H1 (cell line): Measurements from ENCODE around the gene ASTN2. TPM values are rescaled to one million over a fixed set of nuclear protein-coding genes. Genes with fewer than 3 reads are reported as not detected.

Experiments used
- CTCF ChIA-PET: fragments of 300-600 bp; sonication (Branson Sonifier 250); formaldehyde crosslinking; loops from one replicate; lab custom pipeline; 2021; ENCODE audit not compliant: partially characterized antibody; lab: Charles Lee
- POLR2A ChIA-PET: fragments of 300-600 bp; sonication (Branson Sonifier 250); formaldehyde crosslinking; loops from one replicate; lab custom pipeline; 2021; ENCODE audit warnings: inconsistent platforms; ENCODE audit not compliant: partially characterized antibody; lab: Charles Lee
- DNase-seq, 2 experiments: peaks; one replicate each; pipeline versions ENCODE4 v3.0.0 to v3.0.0-alpha.2; 2010 to 2022; ENCODE audit warnings: low spot score in 2 of 2, low read depth in 1 of 2, mixed read lengths in 1 of 2
- FAIRE-seq: peaks from 2 replicates; lab custom pipeline; 2011; peaks lifted over from hg19 to GRCh38; lab: Jason Lieb, UNC
- H2AFZ ChIP-seq: 2 replicates; pipeline ENCODE4 v1.8.1; 2012; ENCODE audit warnings: low read length, inconsistent platforms
- H2AK5ac ChIP-seq: 2 replicates; pipeline ENCODE4 v1.6.1; 2013; ENCODE audit warnings: low read depth, low read length
- H2BK120ac ChIP-seq: replicated peaks from 2 replicates; pipeline ENCODE3; 2013; ENCODE audit warnings: low read depth, low read length, inconsistent platforms
- H2BK12ac ChIP-seq: 2 replicates; pipeline ENCODE4 v1.6.1; 2013; ENCODE audit warnings: low read depth, low read length
- H2BK15ac ChIP-seq: 2 replicates; pipeline ENCODE4 v1.6.1; 2013; ENCODE audit warnings: low read length
- H2BK20ac ChIP-seq: 2 replicates; pipeline ENCODE4 v1.6.1; 2013; ENCODE audit warnings: low read length
- H2BK5ac ChIP-seq: 2 replicates; pipeline ENCODE4 v1.6.1; 2013; ENCODE audit warnings: low read depth, low read length
- H3K14ac ChIP-seq: 2 replicates; pipeline ENCODE4 v1.6.1; 2013; ENCODE audit warnings: inconsistent platforms; ENCODE audit not compliant: insufficient read length
- H3K18ac ChIP-seq: 2 replicates; pipeline ENCODE4 v1.6.1; 2013; ENCODE audit warnings: low read length; ENCODE audit errors: extremely low read depth
- H3K23ac ChIP-seq: 2 replicates; pipeline ENCODE4 v1.6.1; 2013; ENCODE audit warnings: inconsistent platforms; ENCODE audit not compliant: insufficient read length
- H3K23me2 ChIP-seq: 2 replicates; pipeline ENCODE4 v1.6.1; 2013; ENCODE audit warnings: low read depth, low read length
- H3K27ac ChIP-seq: 2 replicates; pipeline ENCODE4 v1.6.1; 2011; ENCODE audit warnings: low read depth, low read length, inconsistent platforms
- H3K27me3 ChIP-seq, 4 experiments: replicated peaks in 1 of 4; 1 replicate in 1 of 4; 2 replicates in 3 of 4; pipeline versions ENCODE4 v1.6.1 to v1.8.1; 2011 to 2013; ENCODE audit warnings: low read length in 3 of 4, mild to moderate bottlenecking in 3 of 4, inconsistent platforms in 2 of 4, mixed read lengths in 2 of 4, moderate library complexity in 1 of 4; ENCODE audit not compliant: control insufficient read depth in 3 of 4, insufficient read depth in 3 of 4; ENCODE audit errors: extremely low read depth in 1 of 4
- H3K36me3 ChIP-seq, 4 experiments: 2 replicates each; pipeline versions ENCODE4 v1.6.1 to v1.8.1; 2011 to 2013; ENCODE audit warnings: mild to moderate bottlenecking in 4 of 4, low read length in 3 of 4, moderate library complexity in 2 of 4, control low read depth in 1 of 4, inconsistent platforms in 1 of 4; ENCODE audit not compliant: insufficient read depth in 4 of 4, control insufficient read depth in 2 of 4
- H3K4ac ChIP-seq: replicated peaks from 2 replicates; pipeline ENCODE3; 2013; ENCODE audit warnings: low read length, low read depth, mixed read lengths, inconsistent platforms; ENCODE audit not compliant: insufficient read length
- H3K4me1 ChIP-seq, 4 experiments: replicated peaks in 1 of 4; 1 replicate in 1 of 4; 2 replicates in 3 of 4; pipeline versions ENCODE4 v1.6.1 to v1.8.1; 2011 to 2013; ENCODE audit warnings: low read length in 3 of 4, inconsistent platforms in 2 of 4, mixed read lengths in 1 of 4; ENCODE audit not compliant: insufficient read depth in 4 of 4, control insufficient read depth in 3 of 4
- H3K4me2 ChIP-seq, 2 experiments: 2 replicates each; pipeline versions ENCODE4 v1.6.1 to v1.8.1; 2011 to 2013; ENCODE audit warnings: low read depth in 2 of 2, low read length in 2 of 2, control low read depth in 1 of 2, inconsistent platforms in 1 of 2, mild to moderate bottlenecking in 1 of 2; ENCODE audit not compliant: insufficient read depth in 1 of 2
- H3K4me3 ChIP-seq, 4 experiments: fragments of 200-600, 300-600 bp in 1 of 4; sonication (generic), shearing (Covaris generic), sonication (Bioruptor Twin) in 1 of 4; 2 replicates each; pipeline versions ENCODE4 v1.5.1 to v1.8.1; 2011 to 2016; ENCODE audit warnings: low read length in 4 of 4, low read depth in 3 of 4, control low read depth in 2 of 4, inconsistent platforms in 2 of 4, mild to moderate bottlenecking in 2 of 4, mixed read lengths in 1 of 4, moderate library complexity in 1 of 4; ENCODE audit not compliant: insufficient read depth in 2 of 4; ENCODE audit errors: extremely low read depth in 1 of 4
- H3K56ac ChIP-seq: replicated peaks from 2 replicates; pipeline ENCODE3; 2013; ENCODE audit warnings: low read depth, mild to moderate bottlenecking, mixed read lengths, low read length, inconsistent platforms; ENCODE audit not compliant: insufficient read length
- H3K79me1 ChIP-seq: 2 replicates; pipeline ENCODE4 v1.6.1; 2013; ENCODE audit warnings: low read depth, low read length, control low read depth
- H3K79me2 ChIP-seq, 2 experiments: 2 replicates each; pipeline versions ENCODE4 v1.6.1 to v1.8.1; 2012 to 2013; ENCODE audit warnings: low read length in 2 of 2, mild to moderate bottlenecking in 2 of 2, inconsistent platforms in 1 of 2; ENCODE audit not compliant: insufficient read depth in 2 of 2, control insufficient read depth in 1 of 2
- H3K9ac ChIP-seq, 4 experiments: replicated peaks in 1 of 4; 1 replicate in 1 of 4; 2 replicates in 3 of 4; pipeline versions ENCODE4 v1.6.1 to v1.8.1; 2011 to 2013; ENCODE audit warnings: low read depth in 3 of 4, low read length in 3 of 4, control low read depth in 2 of 4, mild to moderate bottlenecking in 2 of 4, moderate library complexity in 2 of 4, inconsistent platforms in 1 of 4; ENCODE audit errors: extremely low read depth in 1 of 4
- H3K9me3 ChIP-seq, 2 experiments: 2 replicates each; pipeline versions ENCODE4 v1.6.1 to v1.8.1; 2012 to 2013; ENCODE audit warnings: mild to moderate bottlenecking in 2 of 2, moderate library complexity in 2 of 2, control low read depth in 1 of 2, inconsistent platforms in 1 of 2, low read depth in 1 of 2, low read length in 1 of 2, mixed read lengths in 1 of 2; ENCODE audit not compliant: insufficient read depth in 2 of 2
- H4K20me1 ChIP-seq, 2 experiments: replicated peaks in 1 of 2; 2 replicates each; pipeline versions ENCODE3 to v1.8.1; 2011 to 2013; ENCODE audit warnings: inconsistent platforms in 2 of 2, low read length in 2 of 2, mild to moderate bottlenecking in 1 of 2; ENCODE audit not compliant: insufficient read depth in 2 of 2, control insufficient read depth in 1 of 2
- H4K5ac ChIP-seq: 2 replicates; pipeline ENCODE4 v1.6.1; 2013; ENCODE audit warnings: low read length, low read depth, mixed read lengths, inconsistent platforms; ENCODE audit not compliant: insufficient read length
- H4K8ac ChIP-seq: 2 replicates; pipeline ENCODE4 v1.8.0; 2013; ENCODE audit warnings: mild to moderate bottlenecking, moderate library complexity, low read length, inconsistent platforms; ENCODE audit not compliant: insufficient read depth; ENCODE audit errors: extremely low read depth
- H4K91ac ChIP-seq: replicated peaks from 2 replicates; pipeline ENCODE3; 2013; ENCODE audit warnings: low read length, mixed read lengths, inconsistent platforms; ENCODE audit not compliant: insufficient read length
- ASH2L ChIP-seq: fragments of 200-600, 300-600 bp; sonication (generic); IDR thresholded peaks from one replicate; pipeline ENCODE4 v1.7.1; 2017; ENCODE audit warnings: low read length
- RAD21 ChIP-seq, 2 experiments: IDR thresholded peaks in 1 of 2; conservative IDR thresholded peaks in 1 of 2; 2 replicates each; pipeline ENCODE4 v1.6.1; 2011; ENCODE audit warnings: low read depth in 2 of 2, low read length in 2 of 2, improper control_type of control experiment in 1 of 2, inconsistent platforms in 1 of 2, mild to moderate bottlenecking in 1 of 2, moderate library complexity in 1 of 2
- TBP ChIP-seq: IDR thresholded peaks from 2 replicates; pipeline ENCODE4 v1.6.1; 2011; ENCODE audit warnings: low read depth, low read length, improper control_type of control experiment
- TEAD4 ChIP-seq: IDR thresholded peaks from 2 replicates; pipeline ENCODE4 v1.6.1; 2012; ENCODE audit warnings: low read depth, low read length, inconsistent platforms, mixed read lengths
- YY1 ChIP-seq: IDR thresholded peaks from 2 replicates; pipeline ENCODE4 v1.6.1; 2011; ENCODE audit warnings: low read depth, mild to moderate bottlenecking, low read length
- WGBS, 2 experiments: shearing (Covaris generic) in 1 of 2; methylation state at CpG; one replicate each; pipeline versions ENCODE4 v1.1.6 to v1.1.7; 2013 to 2015; ENCODE audit warnings: low lambda C conversion rate in 2 of 2, mixed read lengths in 2 of 2, inconsistent platforms in 1 of 2, low coverage in 1 of 2, missing lambda C conversion rate in 1 of 2; ENCODE audit not compliant: insufficient replicate concordance in 2 of 2, insufficient coverage in 1 of 2, insufficient read length in 1 of 2; ENCODE audit errors: extremely low coverage in 1 of 2, missing lambda C conversion rate in 1 of 2; 5-methylcytosine and 5-hydroxymethylcytosine counted together
- polyA plus RNA-seq, 7 experiments: library from polyadenylated mRNA; depleted of rRNA in 3 of 7; stranded (reverse) in 5 of 7; unstranded in 2 of 7; fragments of >200 nt in 5 of 7; fragments of 200-250 nt in 2 of 7; gene quantifications; 1 replicate in 5 of 7; 2 replicates in 1 of 7; 4 replicates in 1 of 7; pipeline versions ENCODE4 v1.2.1 to v1.2.3, GENCODE V29; 2011 to 2013; ENCODE audit warnings: missing spikeins in 2 of 7, mixed read lengths in 2 of 7
- total RNA-seq: library from RNA; stranded (reverse); fragmentation: NEBNext Ultra II Directional; extraction: Animal tissue kit (Norgen Biotek cat#: 25700); gene quantifications from 2 replicates; pipeline ENCODE4 v1.2.1, GENCODE V29; 2021

The ASTN2 gene
- total and polyA plus RNA-seq, 2 of the 8 experiments (the other 6 are each of a cell fraction or from before 2014, with no cell fraction given), result 8.2 to 13.7 TPM

- H2BK15ac ChIP-seq, result no peak overlapping the region
- no peak overlapping the region for H2AFZ ChIP-seq
These were observed 22.4 kb upstream of the ASTN2 start for GRCh38 chr9:117437283-117437682.

More at GRCh38 chr9:117437283-117437682, 22.4 kb upstream of the ASTN2 start:
- Histone ChIP-seq H3K27me3 (no peaks in the 10 kb centered on the region), H4K91ac (no peak overlapping the region), H3K23ac (no peak overlapping the region), H3K4me1 (peaks cover 0 to 7% (median 2%) of the 10 kb centered on the region in 4 experiments; a peak in 3 of 7 replicates), H2BK120ac (no peak overlapping the region), H4K8ac (no peak overlapping the region), H2BK12ac (peak overlapping the region; percentile 40; the same call in 1 of the 2 replicates), H2BK5ac (no peak overlapping the region), H3K4ac (no peak overlapping the region), H4K5ac (no peak overlapping the region), H3K79me1 (no peaks in the 10 kb centered on the region), H3K36me3 (no peaks in the 10 kb centered on the region), H3K4me3 (no peak overlapping the region), H3K23me2 (no peaks in the 10 kb centered on the region), H2BK20ac (no peak overlapping the region), H4K20me1 (no peaks in the 10 kb centered on the region), H3K56ac (no peak overlapping the region), H3K4me2 (no peak overlapping the region), H3K9ac (no peak overlapping the region), H3K9me3 (no peaks in the 10 kb centered on the region), H3K18ac (no peak overlapping the region), H3K27ac (no peak overlapping the region), H3K79me2 (no peaks in the 10 kb centered on the region), H2AK5ac (no peak overlapping the region), H3K14ac (no peak overlapping the region)
- POLR2A ChIA-PET, result no interaction called here
- TF ChIP-seq TBP (no peak), ASH2L (no peak), TEAD4 (no peak), RAD21 (IDR thresholded peaks at IDR 0.05 in 1 of 2, conservative IDR thresholded peaks at IDR 0.05 in 1 of 2; ENCODE audit: low read depth in 2 of 2, low read length in 2 of 2) (no peak), YY1 (no peak)
- WGBS, 2 experiments, result 87% methylated on average over 6 of the region's 6 CpGs; no CpG with 5 or more reads in 1 of the 2 experiments
- DNase-seq (no peak), FAIRE-seq (no peak)
- CTCF ChIA-PET, result interaction anchor here (1.1 to 2.8 kb wide), 4 partner anchors 10 to 49 kb away, joined by 3 to 8 read pairs (median 7); no protein-coding TSS in a partner anchor
